HG03439 (cell line): ENCODE data around the gene TTYH2.
A peak's percentile ranks its signal among the peaks of the same experiment; 100 is the strongest.

Experiments used
- ATAC-seq: cut with Tn5 transposase; IDR thresholded peaks from one replicate; pipeline ENCODE4 v1.9.1; 2021; ENCODE audit warnings: mild to moderate bottlenecking, moderate library complexity; ENCODE audit not compliant: unreplicated experiment

TTYH2 gene

DNA sequence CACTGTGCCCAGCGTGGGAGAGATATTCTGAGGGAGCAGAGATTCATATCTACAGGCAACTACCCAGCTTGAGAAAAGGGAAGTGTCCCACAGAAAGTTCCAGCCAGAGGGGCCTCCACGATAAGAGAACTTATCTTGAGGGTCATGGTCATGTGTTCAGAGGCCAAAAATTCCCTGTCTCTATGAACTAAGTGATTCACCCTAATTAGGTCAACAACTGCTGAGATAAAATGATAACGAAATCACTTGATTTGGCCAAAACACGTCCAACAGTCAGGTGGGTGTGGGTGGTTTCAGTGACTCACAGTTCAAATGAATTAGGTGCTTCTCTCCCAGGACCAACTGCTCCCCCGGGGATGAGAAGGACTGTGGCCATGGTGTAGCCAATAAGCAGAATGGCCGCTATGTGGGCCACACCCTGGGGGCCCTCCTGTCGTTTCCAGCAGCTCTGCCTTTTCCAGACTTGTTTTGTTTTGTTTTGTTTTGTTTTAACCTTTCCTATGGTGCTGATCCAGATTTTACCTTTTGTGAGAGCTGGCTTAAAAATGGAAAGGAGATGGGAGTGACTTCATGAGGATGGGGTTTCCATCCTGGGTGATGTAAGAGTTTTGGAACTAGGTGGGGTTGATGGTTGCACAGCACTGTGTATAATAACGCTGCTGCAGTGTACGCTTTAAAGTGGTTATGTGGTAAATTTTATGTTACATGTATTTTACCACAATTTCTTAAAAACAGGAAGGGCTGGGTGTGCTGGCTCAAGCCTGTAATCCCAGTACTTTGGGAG, 69.4 kb downstream of the TTYH2 start:
- ATAC-seq = no peak

DNA sequence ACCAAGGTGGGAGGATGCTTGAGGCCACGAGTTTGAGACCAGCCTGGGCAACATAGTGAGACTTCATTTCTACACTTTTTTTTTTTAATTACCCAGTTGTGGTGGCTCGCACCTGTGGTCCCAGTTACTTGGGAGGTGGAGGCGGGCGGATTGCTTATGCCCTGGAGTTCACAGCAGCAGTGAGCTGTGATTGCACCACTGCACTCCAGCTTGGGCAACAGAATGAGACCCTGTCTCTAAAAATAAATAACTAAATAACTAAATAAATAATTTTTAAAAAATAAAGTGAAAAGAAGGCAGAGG, 70.0 kb downstream of the TTYH2 start:
- no peak for ATAC-seq

DNA sequence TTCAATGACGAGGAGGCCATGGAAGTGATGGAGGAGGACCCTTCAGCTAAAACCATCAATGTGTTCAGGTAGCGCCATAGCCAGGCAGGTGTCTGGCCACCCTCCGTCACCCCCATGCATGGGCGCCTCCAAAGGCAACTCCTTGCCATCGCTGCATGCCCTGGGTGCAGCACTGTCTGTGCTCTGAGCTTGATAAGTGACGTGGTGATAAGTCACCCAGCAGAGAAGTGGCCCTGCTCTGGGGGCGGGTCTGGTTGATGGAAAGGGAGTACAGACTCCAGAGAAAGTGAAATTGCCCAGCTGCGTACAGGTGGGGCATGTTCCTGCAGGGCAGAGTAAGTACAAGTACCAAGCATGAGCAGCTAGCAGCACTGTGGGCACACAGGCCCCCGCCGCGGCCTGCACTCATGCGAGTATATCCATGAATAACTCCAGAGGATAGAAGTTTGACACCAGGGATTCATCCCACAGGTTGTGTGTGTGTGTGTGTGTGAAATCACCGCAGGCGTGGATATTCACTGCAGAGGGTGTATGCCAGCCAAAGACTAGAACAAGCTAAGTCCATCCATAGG, 73.7 kb downstream of the TTYH2 start:
- no peak for ATAC-seq

DNA sequence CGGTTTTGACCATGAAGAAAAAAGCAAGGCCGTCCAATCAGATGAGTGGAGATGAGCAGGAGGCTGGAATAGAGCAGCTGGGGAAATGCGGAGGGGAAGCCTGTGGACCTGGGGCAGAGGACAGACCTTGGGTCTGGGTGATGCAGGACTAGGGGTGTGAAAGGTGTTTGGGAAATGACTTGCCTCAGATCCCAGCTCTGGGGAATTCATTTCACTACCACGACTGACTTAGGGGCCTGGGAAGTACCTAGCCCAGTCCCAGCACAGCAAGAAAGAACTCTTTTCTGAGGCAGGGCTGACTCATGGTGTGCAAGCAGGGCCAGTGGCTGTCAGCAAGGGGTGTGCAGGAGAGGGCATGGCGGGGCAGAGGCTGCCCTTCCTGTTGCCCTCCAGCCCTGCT, 75.4 kb downstream of the TTYH2 start:
- ATAC-seq = peak; percentile 67

DNA sequence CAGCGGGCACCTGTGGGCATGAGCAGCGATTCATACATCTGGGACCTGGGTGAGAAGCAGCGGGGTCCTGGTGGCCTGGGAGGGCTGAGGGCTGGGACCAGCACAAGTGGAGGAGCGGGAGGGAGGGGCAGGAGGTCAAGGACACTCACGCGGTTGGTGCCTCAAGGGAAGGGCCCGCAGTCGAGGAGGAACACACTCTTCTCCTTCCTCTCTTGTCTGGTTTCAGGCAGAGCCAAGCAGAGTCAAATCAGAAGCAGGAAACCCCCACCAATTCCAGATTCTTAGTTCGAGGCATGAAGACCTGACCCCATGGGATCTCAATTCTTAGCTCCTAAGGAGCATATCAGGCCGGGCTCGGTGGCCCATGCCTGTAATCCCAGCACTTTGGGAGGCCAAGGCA, 76.3 kb downstream of the TTYH2 start:
- ATAC-seq = no peak

DNA sequence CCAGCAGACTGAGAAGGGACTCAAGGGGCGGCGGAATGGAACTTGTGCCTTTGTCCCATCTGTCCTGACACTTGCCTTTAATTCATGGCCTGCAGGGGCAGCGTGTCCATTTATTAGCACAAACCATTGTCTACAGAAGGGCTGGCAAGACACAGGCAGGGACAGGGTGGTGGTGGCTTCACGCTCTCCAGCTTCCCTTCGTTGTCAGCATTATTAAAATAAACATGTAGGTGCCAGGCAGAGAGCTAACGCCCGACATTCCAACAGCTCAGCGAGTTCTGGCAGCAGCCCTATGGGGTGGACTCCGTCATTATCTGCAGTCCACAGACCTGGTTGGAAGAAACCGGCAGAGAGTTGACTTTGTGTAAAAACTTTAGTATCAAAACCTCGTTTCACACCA, 77.0 kb downstream of the TTYH2 start:
- no peak for ATAC-seq

DNA sequence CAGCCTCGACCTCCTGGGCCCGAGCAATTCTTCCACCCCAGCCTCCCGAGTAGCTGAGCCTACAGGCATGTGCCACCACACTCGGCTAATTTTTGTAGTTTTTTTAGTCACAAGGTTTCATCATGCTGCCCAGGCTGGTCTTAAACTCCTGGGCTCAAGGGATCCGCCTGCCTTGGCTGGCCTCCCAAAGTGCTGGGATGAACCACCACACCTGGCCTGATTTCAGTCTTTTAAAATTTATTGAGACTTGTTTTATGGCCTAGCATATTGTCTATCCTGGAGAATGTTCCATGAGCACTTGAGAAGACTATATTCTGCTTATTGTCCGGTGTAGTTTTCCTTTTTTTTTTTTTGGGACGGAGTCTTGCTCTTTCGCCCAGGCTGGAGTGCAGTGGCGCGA, 79.1 kb downstream of the TTYH2 start:
- no peak for ATAC-seq

DNA sequence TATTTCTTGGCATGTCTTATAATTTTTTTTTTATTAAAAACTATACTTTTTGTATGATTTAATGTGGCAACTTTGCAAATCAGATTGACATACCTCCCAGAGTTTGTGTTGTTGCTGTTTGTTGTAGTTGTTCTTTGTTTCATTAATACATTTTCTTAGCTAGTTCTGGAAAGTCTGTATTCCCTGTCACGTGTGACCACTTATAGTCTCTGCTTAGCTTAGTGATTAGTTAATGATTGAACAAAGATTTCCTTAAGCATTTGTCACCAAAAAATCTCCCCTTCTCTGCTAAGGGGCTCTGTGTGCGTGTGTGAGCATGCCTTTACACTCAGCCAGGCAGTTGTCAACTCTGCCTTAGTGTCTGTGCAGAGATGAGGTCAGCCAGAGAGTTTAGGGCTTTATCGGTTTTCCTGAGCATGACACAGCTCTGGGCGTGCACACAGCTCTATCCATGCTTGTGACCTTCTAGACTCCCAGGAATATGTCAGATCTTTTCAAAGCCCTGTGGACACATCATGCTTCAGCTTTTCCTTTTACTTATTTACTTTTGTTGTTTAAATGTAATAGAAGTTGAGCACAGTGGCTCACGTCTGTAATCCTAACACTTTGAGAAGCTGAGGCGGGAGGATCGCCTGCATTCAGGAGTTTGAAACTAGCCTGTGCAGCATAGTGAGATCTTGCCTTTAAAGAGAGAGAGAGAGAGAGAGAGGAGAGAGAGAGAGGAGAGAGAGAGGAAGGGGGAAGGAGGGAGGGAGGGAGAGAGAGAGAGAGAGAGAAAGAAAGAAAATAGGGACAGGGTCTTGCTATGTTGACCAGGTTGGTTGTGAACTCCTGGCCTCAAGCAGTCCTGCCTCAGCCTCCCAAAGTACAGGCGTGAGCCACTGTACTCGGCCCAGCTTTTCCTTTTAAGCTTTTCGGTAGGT, 82.5 kb downstream of the TTYH2 start:
- ATAC-seq = no peak

DNA sequence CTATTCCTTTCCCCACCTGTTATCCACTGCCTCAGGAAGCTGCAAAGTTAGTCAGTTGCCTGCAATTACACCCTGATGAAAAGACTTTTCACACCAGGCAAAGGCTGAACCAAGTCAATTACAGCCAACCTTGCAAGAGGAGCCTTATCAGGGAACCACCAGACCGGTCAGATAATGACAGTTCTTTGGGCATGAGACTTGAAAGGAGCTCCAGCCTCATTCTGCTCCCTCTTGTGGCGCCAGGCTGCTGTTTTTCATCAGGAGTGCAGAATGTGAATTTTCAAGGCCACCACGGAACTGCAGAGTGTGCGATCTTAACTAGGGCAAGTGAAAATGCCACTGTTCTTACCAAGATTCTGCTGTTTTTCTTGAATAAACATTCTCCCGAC, 83.2 kb downstream of the TTYH2 start:
- no peak for ATAC-seq

DNA sequence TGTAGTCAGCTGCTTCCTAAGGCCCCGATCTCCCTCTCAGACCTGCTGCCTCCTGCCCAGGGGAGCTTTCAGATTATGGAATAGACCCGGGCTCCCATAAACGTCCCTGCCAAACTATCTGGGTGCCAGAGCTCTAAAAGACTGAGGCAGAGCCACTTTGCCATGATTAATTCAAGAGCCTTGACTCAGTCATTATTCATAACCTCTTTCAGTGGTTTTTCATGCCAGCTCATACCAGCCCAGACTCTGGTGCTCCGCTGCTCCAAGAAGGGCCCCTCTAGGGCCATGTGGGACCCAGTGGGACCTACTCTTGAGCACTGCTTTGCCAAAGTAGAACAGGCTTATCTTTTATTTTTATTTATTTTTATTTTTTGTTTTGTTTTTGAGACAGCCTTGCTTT, 84.6 kb downstream of the TTYH2 start:
- no peak for ATAC-seq

DNA sequence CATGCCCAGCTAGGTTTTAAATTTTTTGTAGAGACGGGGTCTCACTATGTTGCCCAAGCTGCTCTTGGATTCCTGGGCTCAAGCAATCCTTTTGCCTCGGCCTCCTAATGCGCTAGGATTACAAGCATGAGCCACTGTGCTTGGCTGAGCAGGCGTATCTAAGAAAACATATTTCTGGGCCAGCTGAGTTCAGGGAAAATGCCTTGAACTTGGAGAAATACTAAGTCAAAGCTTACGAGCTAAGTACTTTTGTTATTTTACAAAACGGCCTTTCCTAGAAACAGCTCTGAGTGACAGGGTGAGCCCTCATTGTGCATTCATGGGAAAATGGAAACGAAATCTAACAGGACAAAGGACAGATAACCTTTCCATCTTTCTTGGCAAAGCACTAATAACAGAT, 85.4 kb downstream of the TTYH2 start:
- ATAC-seq = no peak

DNA sequence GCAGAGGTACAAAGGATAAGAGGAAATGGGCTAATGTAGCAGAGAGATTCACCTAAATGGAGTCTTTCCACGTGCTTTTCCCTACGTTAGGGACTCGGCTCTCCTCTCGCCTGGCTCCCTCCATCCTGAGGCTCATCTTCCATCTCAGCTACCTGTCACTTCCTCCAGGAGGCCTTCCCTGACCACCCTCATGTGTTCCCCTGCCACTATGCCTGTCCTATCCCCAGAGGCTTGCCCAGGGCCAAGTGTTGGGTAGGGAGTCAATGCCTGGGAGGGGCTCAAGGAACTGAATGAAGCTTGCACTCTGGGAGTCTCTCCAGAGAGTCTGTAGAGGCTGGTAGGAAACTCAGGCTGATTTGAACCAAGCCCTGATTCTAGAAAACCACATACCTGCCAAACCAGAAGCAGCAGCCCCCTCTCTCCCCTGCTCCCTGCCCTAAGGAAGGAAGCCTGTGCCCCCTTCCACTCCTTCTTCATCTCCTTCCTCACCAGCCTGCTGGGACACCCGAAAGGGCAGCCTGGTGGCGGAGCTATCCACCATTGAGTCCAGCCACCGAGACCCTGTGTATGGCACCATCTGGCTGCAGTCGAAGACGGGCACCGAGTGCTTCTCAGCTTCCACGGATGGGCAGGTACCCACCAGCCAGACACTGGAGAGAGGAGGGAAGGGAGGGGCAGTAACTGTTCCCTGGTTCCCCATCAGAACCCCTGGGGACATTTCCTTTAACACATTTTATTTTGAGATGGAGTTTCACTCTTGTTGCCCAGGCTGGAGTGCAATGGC, 86.0 kb downstream of the TTYH2 start:
- ATAC-seq = no peak

DNA sequence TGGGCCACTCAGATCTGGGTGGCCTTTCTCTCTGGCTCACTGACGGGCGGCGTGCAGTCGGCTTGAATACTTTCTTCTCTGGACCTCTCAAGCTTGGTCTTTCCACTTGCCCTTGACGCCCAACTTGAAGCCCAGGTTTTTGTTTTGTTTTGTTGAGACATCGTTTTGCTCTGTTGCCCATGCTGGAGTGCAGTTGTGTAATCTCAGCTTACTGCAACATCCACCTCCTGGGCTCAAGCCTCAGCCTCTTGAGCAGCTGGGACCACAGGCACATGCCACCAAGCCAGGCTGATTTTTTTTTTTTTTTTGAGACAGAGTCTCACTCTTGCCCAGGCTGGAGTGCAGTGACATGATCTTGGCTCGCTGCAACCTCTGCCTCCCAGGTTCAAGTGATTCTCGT, 89.9 kb downstream of the TTYH2 start:
- ATAC-seq = no peak

DNA sequence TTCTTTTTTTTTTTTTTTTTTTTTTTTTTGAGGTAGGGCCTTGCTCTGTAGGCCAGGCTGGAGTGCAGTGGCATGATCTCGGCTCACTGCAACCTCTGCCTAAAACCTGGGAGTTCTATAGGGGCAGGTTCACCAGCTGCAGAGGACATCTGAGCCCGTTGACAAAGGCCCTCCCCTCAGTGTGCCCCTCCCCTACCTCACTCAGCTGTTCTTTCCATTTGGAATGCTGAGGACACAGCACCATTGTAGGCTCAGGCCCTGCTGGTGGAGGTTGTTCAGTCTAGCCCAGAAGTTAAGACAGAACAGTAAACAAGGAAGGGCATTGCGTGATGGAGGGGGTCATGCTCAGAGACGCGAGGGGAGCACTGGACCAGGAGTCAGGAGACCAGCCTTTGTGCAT, 90.8 kb downstream of the TTYH2 start:
- ATAC-seq = no peak

DNA sequence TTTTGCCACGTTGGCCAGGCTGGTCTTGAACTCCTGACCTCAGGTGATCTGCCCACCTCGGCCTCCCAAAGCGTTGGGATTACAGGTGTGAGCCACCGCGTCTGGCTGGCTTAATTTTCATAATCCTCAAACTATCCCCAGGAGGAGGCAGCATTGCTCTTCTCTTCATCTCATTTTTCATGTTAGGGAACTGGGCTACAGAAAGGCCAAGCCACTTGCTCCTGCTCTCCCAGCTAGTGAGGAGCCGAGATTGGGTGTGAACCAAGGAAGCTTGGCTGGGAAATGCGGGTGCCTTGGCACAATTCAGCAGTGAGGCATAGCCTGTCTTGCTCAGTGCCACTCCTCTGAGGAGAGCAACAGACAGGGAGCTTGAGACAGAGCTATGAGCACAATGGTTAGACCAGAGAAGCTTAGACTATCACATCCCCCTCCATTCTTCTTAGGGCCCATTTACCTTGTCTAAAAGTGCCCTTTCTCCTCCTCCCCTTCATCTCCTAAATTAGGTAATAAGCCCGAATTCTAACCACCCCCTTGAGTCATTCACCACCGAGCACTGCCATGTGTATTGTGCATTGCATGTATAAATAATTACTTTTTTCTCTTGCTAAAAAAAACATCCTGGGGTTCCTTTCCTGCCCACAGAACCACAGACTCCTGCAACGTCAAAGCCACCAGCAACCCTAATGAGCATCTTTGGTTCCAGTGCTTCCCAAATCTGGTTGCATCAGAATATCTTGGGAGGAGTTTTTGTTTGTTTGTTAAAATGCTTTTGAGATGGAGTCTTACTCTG, 92.7 kb downstream of the TTYH2 start:
- ATAC-seq = no peak

DNA sequence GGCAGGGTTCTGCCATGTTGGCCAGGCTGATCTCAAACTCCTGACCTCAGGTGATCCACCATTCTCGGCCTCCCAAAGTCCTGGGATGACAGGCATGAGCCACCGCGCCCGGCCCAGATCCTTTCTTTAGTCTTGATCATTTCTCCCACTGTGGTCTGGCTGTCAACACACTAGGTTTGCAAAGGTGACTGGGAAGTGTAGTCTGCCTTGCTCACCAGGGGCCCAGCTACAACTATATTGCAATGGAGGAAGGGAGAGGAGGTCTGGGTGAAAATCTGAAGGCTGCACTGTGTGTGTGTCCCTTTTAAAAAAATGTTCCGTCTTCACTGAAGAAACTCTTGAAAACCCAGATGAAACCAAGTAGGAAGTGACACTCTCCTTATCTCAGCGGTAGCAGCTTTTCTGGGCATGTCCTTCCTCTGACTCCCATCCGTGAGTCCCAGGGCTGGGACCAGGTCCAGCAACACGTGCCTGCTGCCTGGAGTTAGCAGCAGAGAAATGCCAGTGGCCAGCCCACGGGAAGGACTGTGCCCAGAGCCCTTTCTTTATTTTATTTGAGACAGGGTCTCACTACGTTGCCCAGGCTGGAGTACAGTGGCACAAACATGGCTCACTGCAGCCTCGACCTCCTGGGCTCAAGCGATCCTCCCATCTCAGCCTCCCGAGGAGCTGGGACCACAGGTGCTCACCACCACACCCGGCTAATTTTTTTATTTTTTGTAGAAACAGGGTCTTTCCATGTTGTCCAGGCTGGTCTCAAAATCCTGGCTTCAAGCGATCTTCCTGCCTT, 94.8 kb downstream of the TTYH2 start:
- no peak for ATAC-seq

DNA sequence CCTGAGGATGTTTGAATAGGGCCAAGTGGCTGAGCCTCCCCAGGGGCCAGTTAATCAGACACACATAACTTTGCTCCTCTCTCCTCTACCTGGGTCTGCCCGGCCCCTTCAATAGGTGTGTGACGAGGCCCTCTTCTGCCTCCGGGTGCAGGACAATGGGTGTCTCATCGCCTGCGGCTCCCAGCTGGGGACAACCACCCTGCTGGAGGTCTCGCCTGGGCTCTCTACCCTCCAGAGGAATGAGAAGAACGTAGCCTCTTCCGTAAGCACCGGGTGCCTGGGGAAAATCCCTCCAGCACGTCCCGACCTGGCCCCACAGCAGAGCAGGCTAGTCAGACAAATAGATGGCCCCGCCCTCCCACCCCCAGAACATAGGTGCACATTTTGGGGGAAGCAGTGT, 96.5 kb downstream of the TTYH2 start:
- no peak for ATAC-seq
